Fibroblast of skin of left quadriceps (primary cell): ENCODE results near the gene OPRD1.
A peak's percentile ranks its signal among the peaks of the same experiment; 100 is the strongest.
"Not testable (repeated sequence)": the region's sequence is repeated elsewhere in the genome, so short reads cannot be mapped to it uniquely, and the experiment has no call there.

ENCODE experiments used
- DNase-seq, 2 experiments: peaks; one replicate each; pipeline ENCODE4 v3.0.0-alpha.2; 2013; ENCODE audit warnings: low read depth in 2 of 2

The OPRD1 gene

DNA sequence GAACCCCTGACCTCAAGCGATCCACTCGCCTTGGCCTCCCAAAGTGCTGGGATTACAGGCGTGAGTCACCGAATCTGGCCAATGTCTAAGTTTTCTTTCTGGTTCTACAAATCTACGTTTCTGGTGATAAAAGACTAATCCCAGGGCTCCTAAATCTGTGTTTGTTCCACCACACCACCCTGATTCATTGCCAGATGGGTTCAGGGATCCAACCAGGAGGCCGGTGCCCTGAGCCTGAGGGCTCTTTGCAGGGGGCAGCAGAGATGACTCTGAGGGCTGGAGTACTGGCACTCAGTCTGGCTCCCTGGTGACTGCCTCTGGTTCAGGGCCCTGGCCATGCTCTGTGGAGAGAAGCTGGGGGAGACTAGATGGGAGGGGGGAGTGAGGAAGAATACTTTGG, 10.5 kb upstream of the OPRD1 start:
- DNase-seq, result no peak

DNA sequence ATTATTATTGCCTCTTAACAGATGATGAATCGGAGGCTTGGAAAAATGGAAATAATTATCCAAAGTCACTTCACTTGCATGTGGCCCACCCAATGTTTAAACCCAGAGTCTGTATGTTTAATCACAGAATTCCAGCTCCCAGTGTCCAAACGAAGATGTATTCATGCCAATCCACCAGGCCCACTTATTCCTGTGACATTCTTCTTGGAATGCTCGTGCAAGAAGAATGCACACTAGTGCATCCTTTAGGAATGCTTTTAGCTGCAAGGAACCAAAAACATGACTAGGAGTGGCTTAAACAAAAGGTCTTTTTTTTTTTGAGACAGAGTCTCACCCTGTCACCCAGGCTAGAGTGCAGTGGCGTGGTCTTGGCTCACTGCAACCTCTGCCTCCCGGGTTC, 8.9 kb upstream of the OPRD1 start:
- no peak for DNase-seq

DNA sequence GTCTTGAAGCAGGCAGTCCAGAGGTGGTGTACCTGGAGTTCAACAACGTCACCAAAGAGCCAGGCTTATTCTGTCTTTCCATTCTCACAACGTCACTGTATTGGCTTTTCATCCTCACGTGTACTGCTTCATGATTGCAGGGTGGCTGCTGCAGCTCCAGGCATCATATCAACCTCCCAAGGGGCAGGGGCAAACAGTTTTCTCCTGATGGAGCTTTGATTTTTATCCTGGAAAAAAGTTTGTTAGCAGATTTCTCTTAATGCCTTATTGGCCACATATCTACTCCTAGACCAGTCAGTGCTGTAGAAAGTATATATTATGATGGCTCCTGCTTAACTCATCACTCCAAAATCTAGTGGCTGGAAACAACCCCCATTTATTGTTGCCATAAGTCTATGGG, 8.3 kb upstream of the OPRD1 start:
- DNase-seq, result no peak

DNA sequence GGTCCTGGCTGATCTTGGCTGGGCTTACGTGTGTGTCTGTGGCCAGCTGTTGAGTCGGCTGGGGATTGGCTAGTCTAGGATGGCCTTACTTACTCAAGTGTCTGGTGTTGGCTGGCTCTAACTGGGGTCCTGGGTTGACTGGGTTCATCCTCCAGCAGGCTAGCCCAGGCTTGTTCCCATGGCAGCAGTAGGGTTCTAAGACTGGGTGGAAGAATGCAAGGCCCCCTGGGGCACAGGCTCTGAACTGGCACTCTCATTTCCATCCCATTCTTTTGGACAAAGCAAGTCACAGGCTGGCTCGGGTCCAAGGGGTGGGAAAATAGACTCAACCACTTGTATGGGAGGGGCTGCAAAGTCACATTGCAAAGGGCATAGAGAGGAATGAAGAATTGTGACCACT, 7.9 kb upstream of the OPRD1 start:
- no peak for DNase-seq

DNA sequence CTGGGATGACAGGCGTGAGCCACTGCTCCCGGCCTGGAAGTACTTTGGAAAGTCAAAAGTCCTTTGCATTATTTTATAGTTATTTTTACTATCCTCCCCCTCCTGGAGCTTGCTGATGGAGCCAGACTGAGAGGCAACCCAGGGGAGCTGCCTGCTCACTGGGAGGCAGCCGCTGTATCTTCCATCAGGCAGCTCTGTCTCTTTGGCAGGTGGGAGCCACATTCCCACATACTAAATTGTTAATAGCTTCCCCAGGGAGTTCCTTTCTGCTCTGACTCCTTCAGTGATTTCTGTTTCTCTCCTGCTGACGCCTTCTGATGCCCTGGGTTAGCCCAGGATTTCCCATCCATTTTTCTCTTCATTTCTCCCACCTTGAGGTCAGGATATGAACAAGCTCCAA, 4.9 kb upstream of the OPRD1 start:
- no peak for DNase-seq

DNA sequence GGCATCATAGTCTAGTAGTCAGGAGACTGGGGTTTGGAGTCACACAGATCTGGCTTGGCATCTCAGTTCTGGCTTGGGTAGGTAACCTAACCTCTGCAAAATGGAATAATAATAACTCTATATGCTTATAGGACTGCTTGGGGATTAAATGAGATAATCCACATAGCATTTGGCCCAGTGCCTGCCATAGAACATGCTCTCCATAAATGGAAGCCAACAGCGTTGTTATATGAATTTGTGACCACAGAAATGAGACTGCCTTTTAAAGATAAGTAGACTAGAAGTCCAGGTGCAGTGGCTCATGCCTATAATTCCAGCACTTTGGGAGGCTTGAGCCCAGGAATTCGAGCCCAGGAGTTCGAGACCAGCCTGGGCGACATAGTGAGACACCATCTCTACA, 4.0 kb upstream of the OPRD1 start:
- DNase-seq, result no peak

DNA sequence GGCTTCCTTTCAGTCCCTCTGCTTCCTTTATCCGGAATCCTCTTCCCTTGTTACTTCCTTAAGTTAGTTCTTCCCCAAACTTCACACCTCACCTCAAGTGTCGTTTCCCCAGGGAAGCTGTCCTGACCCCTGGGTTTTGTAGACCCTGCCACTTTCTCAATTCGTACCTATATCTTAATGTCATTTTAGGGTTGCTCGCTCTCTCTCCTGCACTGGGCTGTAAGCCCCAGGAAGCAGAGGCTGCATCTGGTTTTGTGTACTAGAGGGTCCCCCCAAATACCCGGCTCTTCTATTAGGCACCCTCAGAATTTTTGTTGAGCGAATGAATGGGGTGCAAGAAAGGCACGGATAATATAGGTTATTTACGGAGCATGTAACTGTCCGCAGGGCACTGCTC, 603 bp upstream of the OPRD1 start:
- no peak for DNase-seq

DNA sequence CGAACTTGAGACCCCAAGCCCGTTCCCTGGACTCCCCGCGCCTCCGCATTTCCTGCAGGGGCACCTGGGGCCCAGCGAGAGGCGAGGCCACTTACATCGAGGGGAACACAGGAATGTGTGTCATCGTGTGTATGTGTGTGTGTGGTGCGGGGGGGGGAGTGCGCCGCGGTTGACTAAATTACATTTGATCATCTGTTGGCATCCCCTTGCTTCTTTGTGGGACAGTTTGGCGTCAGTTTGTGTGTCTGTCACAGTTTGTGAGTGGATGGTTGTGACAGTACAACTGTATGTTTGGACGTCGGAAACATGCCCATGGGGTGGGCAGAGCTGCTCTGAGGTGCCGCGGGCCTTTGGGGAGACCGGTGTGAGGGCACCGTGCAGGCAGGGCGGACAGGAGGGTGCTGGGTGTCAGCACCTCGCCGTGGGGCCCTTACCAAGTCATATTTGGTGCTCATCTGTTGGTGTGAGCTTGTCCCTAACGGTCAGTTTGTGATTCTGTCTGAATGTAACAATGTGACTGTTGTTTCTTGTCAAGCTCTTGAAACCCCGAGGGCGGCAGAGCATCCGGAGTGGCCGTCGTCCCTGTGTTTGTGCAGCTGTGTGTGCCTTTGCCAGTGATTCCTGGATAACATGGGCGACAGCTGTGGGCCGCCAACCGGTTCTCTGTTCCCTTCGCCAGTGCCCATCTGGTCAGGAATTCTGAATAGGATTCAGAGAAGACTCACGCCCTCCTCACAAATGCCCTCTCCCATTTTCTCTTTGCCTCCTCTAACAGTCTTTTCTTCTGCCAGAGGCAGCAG, 899 bp downstream of the OPRD1 start:
- DNase-seq, result no peak

DNA sequence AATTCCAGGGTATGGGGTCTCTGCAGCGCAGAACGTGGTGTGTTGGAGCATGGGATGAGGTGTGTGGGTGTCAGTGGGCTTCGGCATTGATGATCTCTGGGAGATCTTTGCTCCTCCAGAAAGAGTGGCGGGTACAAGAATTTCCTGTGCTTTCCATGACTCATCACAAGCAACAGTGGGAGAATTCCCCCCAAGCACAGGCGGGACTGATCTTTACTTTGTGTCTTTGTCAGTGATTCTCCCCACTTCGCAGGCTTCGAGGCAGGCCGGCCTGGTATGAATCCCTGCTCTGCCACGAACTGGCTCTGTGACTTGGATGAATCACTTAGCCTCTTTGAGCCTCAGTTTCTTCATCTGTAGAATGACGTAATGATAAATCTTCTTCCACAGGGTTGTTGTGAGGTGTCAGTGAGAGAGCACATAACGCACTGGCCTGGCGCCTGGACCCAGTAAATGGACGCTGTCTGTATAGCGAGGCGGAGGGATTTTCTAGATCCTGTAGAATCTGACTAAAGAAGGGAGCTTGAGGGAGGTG, 2.0 kb downstream of the OPRD1 start:
- no peak for DNase-seq

DNA sequence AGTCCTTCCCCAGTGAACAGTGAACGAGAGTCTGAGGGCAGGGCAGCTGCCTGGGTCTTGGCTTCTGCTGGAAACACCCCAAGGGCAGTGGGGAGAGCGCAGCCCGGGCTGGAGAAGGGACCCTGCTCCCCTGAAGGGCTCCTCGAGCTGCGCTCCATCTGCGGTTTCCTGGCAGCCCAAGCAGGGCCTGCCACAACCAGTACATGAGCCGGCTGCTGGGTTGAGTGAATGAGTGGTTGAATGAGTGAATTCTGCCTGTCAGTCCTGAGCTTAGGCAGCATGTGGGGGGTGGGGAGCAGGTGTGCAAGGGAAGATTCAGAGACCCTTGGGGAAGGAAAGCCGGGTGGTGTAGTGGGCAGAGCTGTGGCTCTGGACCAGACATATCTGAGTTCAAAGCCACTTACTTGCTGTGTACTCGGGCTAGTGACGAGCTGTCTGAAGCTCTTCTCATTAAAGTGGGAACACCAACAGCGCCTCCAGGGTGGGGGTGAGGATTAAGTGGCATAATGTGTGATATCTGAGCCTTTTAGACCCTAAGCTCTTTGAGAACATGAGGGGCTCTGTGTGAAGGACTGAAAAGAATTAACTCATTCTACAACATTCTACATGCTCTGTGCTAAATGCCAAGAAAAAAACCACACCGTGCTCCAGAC, 3.7 kb downstream of the OPRD1 start:
- no peak for DNase-seq

DNA sequence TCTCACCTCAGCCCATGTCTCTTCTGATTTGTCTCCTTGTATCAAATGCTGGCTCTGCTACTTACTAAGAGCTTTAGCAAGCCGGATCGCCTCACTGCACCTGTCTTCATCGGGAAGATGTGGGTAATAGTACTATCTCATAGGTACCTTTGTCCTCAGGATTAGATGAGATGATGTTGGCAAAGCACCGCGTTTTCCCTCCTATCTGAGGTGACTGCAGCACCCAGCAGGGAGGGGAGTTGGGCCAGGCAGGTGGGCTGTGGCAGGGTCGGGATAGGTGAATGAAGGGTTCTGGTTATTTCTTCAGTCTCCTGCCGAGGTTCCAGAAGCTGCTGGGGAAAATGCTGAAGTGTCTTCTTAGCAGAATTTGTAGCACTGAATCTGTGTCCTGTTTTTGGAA, 5.2 kb downstream of the OPRD1 start:
- no peak for DNase-seq

DNA sequence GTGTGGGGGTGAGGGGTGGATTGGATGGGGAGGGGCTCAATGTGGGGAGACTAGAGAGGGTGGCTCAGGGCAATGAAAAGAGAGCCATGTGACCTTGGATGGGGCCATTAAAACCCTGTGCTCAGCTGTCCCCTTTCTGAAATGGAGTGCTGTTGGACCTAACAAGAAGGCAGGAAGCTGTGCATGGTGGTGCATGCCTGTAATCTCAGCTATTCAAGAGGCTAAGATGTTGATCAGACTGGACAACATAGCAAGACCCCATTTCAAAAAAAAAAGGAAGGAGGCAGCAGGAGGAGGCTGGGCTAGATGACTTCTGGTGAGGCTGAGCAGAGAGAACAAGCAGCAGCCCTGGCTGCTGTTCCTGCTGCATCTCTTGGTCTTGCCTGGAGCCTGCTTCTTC, 7.0 kb downstream of the OPRD1 start:
- no peak for DNase-seq

DNA sequence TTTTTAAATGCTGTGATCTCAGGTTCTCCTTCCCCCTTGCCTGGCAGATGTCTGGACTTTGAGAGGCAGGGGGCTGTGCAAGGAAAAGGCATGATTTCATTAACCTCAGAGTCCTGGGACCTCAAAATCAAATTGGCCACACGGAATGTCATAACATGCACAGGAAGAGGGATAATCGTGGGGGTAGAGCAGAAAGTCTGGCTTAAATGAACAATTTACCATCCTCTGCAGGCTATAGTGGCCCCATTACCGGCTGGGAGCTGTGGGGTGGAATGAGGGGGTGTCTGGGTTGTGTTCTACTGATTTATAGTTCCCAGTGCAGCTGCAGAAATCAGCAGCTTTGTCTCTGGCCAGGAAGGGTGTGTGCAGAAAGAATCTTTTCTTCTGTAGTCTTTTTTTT, 10.8 kb downstream of the OPRD1 start:
- DNase-seq, result peak; percentile 31 to 40

DNA sequence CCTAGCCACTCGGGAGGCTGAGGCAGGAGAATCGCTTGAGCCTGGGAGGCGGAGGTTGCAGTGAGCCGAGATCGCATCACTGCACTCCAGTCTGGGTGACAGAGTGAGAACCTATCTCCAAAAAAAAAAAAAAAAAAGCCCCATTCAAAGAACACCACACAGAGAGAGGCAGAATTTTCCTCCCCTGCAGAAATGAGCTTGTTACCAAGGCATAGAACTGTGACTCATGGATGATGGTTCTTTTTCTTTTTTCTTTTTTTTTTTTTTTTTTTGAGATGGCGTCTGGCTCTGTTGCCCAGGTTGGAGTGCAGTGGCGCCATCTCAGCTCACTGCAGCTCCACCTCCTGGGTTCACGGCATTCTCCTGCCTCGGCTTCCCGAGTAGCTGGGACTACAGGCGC, 12.1 kb downstream of the OPRD1 start:
- not testable (repeated sequence) for DNase-seq

DNA sequence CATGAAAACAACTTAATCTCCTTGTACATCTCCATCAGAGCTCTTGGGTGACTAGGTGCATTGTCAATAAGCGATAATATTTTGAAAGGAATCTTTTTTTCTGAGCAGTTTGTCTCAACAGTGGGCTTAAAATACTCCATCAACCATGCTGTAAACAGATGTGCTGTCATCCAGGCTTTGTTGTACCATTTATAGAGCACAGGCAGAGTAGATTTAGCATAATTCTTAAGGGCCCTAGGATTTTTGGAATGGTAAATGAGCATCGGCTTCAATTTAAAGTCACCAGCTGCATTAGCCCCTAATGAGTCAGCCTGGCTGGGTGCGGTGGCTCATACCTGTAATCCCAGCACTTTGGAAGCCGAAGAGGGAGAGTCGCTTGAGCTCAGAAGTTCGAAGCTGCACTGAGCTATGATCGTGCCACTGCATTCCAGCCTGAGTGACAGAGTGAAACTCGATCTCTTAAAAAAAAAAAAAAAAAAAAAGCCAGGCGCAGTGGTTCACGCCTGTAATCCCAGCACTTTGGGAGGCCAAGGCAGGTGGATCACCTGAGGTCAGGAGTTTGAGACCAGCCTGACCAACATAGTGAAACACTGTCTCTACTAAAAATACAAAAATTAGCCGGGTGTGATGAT, 16.4 kb downstream of the OPRD1 start:
- DNase-seq, result not testable (repeated sequence)

DNA sequence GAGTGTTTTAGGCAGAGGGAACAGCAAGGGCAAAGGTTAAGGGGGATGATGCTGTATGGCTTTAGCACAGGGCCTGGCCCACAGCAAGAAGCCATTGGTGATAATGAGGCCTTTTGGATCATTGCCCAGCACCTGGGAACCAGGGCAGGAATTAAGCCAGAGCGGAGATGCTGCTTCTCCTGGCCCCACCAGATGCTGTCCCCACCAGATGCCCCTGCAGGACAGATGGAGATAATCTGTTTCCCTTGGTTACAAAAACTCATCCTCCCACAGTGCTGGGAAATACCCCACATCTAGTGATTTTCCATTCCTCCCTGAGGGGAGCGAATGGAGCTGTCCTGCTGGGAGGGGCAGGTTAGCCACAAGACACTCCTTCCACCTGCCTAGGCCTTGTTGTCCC, 18.8 kb downstream of the OPRD1 start:
- no peak for DNase-seq

DNA sequence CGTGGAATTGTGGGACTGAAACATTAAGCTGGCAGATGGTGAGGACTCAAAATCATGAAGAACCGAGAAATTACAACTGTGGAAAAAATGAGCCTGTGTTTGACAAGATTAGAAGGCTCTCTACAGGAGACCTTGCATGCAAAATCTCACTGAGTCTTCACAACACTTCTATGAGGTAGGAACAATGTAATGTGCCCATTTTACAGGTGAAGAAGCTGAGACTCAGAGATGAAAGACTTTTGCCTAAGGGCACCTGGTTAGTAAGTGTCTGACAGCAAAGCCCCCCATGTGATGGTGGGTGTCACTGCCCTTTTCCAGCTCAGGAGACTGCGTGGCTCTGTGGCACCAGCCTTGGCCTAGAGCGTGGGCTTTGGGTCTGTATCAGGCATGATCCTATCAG, 21.0 kb downstream of the OPRD1 start:
- no peak for DNase-seq

DNA sequence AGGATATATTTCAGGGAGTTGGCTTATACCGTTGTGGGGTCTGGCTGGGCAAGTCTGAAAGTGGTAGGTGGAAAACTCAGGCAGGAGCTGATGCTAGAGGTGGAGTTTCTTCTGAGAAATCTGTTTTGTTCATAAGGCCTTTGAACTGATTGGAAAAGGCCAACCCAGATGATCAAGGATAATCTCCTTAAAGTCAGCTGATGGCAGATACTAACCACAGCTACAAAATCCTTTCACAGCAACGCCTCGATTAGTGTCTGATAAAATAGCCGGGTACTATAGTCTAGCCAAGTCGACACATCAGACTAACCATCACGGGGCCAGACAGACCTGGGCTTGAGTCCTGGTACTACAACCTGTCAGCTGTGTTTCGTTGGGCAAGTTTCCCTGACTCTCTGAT, 21.4 kb downstream of the OPRD1 start:
- DNase-seq, result no peak

DNA sequence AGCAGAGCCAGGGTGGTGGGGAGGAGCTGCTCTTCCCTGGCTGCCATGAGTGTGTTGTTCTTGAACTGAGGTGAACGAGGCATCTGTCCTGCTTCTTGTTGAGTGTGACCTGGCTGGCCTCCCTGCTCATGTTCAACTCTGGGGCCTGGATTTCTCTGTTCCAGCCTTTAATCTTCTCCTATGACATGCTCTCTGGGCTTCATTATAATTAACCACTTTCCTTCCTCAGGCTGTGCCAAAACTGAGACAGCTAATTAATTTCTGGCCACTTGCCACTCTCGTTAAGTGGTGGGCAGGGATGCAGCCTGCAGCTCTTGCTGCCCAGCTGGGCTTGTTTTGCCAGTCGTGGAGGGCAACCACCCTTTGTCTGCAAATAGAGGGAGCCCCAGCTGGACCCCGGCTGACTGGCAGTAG, 23.3 kb downstream of the OPRD1 start:
- no peak for DNase-seq

DNA sequence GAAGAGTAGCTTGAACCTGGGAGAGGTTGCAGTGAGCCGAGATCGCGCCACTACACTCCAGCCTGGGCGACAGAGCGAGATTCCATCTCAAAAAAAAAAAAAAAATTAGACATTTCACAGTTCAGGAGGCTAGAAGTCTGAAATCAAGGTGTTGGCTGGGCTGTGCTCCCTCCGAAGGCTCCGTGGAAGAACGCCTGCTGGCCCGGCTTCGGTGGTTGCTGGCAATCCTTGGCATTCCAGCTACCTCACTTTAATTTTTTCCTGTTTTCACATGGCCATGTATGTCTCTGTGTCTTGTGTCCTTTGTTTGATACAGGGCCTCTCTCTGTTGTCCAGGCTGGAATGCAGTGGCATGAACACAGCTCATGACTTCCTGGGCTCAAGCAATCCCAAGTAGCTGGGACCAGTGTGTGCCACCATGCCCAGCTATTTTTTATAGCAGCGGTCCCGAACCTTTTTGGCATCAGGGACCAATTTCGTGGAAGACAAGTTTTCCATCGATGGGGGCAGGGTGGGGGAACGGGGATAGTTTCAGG, 24.5 kb downstream of the OPRD1 start:
- DNase-seq, result no peak

DNA sequence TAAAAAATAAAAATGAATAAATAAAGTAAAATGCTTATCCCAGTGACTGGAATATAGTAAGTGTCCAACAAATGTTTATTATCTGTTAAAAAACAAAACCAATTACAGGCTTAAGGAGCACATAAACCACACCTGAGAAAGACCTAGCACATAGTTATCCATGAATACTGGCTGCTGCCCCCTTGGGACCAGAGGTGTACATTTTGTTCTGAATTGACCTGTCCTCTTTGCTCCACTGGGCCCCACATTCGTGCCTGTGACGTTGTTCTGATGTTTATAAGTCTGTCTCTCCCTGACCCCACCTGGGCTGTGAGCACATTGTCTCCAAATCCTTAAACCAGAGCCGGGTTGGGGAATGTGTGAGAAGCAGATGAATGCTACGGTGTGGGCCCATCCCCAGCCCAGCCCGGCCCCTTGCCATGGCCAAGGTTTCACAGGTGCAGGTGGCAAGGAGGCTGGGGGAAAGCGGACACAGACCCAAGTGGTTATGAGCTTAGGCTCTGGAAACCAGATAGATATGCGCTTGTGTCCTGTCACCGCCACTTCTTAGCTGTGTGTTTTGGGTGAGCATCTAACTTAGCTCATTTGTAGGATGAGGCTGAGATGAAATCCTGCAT, 29.1 kb downstream of the OPRD1 start:
- no peak for DNase-seq
